K562 (cell line): Measurements from ENCODE around the gene KCNJ15. TPM values are rescaled to one million over a fixed set of nuclear protein-coding genes. Genes with fewer than 3 reads are reported as not detected.

Source experiments
- ATAC-seq: fragments of 200-7000 bp; cut with Tn5 transposase; 3 replicates; pipeline ENCODE4 v1.9.1; 2020; ENCODE audit warnings: moderate library complexity
- BruUV-seq: library from RNA; stranded (reverse); fragments of 400-500 nt; replicated peaks from 2 replicates; lab custom pipeline; 2021; lab: Mats Ljungman, UMichigan
- CTCF ChIA-PET: fragments of 300-600 bp; formaldehyde crosslinking; extraction: SDS; loops from one replicate; lab custom pipeline; 2021; ENCODE audit warnings: low intra/inter-chr PET ratio; lab: Yijun Ruan, JAX
- POLR2A ChIA-PET: fragments of 300-600, 350-650 bp; sonication (Branson Sonifier 250); formaldehyde crosslinking; extraction: SDS; loops from one replicate; lab custom pipeline; 2021; ENCODE audit warnings: antibody characterized with exemption, inconsistent platforms; lab: Yijun Ruan, JAX
- DNase-seq, 4 experiments: peaks; one replicate each; pipeline versions ENCODE4 v3.0.0 to v3.0.0-alpha.2; 2011 to 2018; ENCODE audit warnings: low spot score in 3 of 4, mixed read lengths in 3 of 4; ENCODE audit errors: extremely low read depth in 1 of 4
- FAIRE-seq: peaks from 2 replicates; lab custom pipeline; 2011; peaks lifted over from hg19 to GRCh38; lab: Jason Lieb, UNC
- H2AFZ ChIP-seq: 2 replicates; pipeline ENCODE4 v1.6.0; 2011; ENCODE audit warnings: low read depth, low read length, control low read depth, inconsistent platforms
- H3K27ac ChIP-seq: fragments of 200-600 bp; 3 replicates; pipeline ENCODE4 v1.8.0; 2011; ENCODE audit warnings: low read depth, mild to moderate bottlenecking, control low read depth, inconsistent platforms, low read length, moderate library complexity, mixed read lengths; ENCODE audit errors: extremely low read depth
- H3K27me3 ChIP-seq, 2 experiments: fragments of 300-600 bp in 1 of 2; 2 replicates in 1 of 2; 3 replicates in 1 of 2; pipeline versions ENCODE4 v1.6.0 to v1.8.0; 2011; ENCODE audit warnings: inconsistent platforms in 2 of 2, low read length in 2 of 2, mild to moderate bottlenecking in 1 of 2, mixed read lengths in 1 of 2, moderate library complexity in 1 of 2; ENCODE audit not compliant: control insufficient read depth in 2 of 2, insufficient read depth in 2 of 2
- H3K36me3 ChIP-seq: fragments of 300-600 bp; 3 replicates; pipeline ENCODE4 v1.8.0; 2011; ENCODE audit warnings: mild to moderate bottlenecking, low read length, inconsistent platforms; ENCODE audit not compliant: control insufficient read depth, insufficient read depth
- H3K4me1 ChIP-seq, 2 experiments: fragments of 200-600 bp in 1 of 2; replicated peaks in 1 of 2; 2 replicates in 1 of 2; 3 replicates in 1 of 2; pipeline versions ENCODE4 v1.5.1 to v1.8.0; 2011; ENCODE audit warnings: inconsistent platforms in 2 of 2, low read length in 2 of 2, mild to moderate bottlenecking in 1 of 2, mixed read lengths in 1 of 2, moderate library complexity in 1 of 2; ENCODE audit not compliant: control insufficient read depth in 2 of 2, insufficient read depth in 2 of 2
- H3K4me2 ChIP-seq: 2 replicates; pipeline ENCODE4 v1.6.1; 2011; ENCODE audit warnings: low read length, control low read depth, inconsistent platforms, mixed read lengths; ENCODE audit not compliant: insufficient read depth
- H3K4me3 ChIP-seq: fragments of 200-600 bp; sonication (generic), shearing (Covaris generic); 2 replicates; pipeline ENCODE4 v1.5.1; 2016; ENCODE audit warnings: control low read depth, inconsistent platforms
- H3K79me2 ChIP-seq: fragments of 200-600 bp; 3 replicates; pipeline ENCODE4 v1.8.0; 2011; ENCODE audit warnings: low read length, inconsistent platforms; ENCODE audit not compliant: control insufficient read depth, insufficient read depth
- H3K9ac ChIP-seq, 2 experiments: 2 replicates each; pipeline versions ENCODE4 v1.6.0 to v1.6.1; 2011; ENCODE audit warnings: low read depth in 2 of 2, low read length in 2 of 2, control low read depth in 1 of 2, inconsistent platforms in 1 of 2, mild to moderate bottlenecking in 1 of 2, mixed read lengths in 1 of 2; ENCODE audit not compliant: insufficient read depth in 1 of 2
- H3K9me1 ChIP-seq: one replicate; pipeline ENCODE4 v1.6.0; 2011; ENCODE audit warnings: inconsistent platforms, mild to moderate bottlenecking, low read length, moderate library complexity; ENCODE audit not compliant: control insufficient read depth, insufficient read depth
- H3K9me3 ChIP-seq: replicated peaks from 2 replicates; pipeline ENCODE4 v1.5.1; 2011; ENCODE audit warnings: low read depth, low read length, inconsistent platforms; ENCODE audit not compliant: control insufficient read depth, insufficient read depth
- H4K20me1 ChIP-seq: replicated peaks from 2 replicates; pipeline ENCODE4 v1.6.1; 2011; ENCODE audit warnings: low read length, inconsistent platforms, mixed read lengths; ENCODE audit not compliant: control insufficient read depth, insufficient read depth
- CHD1 ChIP-seq: fragments of 200-600 bp; sonication (generic); IDR thresholded peaks from one replicate; pipeline ENCODE4 v1.6.1; 2012; ENCODE audit warnings: mild to moderate bottlenecking, moderate library complexity, low read length, inconsistent platforms
- MBD2 ChIP-seq: sonication (generic); IDR thresholded peaks from 2 replicates; pipeline ENCODE4 v1.6.1; 2016; ENCODE audit warnings: low read depth, borderline replicate concordance
- MEF2D ChIP-seq: conservative IDR thresholded peaks from 2 replicates; pipeline ENCODE4 v1.6.1; 2016; ENCODE audit warnings: low read depth, missing genetic modification characterization, missing compliant biosample characterization
- TAF1 ChIP-seq: IDR thresholded peaks from 2 replicates; pipeline ENCODE4 v1.6.1; 2011; ENCODE audit warnings: mild to moderate bottlenecking, low read length, moderate library complexity; ENCODE audit not compliant: insufficient read depth, control insufficient read depth, severe bottlenecking; ENCODE audit errors: extremely low read depth
- ZNF253 ChIP-seq: fragments of 250-450 bp; sonication (Bioruptor Pico); conservative IDR thresholded peaks from 2 replicates; pipeline ENCODE4 v1.6.1; 2021; ENCODE audit warnings: mild to moderate bottlenecking
- ZNF408 ChIP-seq: fragments of 250-450 bp; sonication (Bioruptor Pico); IDR thresholded peaks from 2 replicates; pipeline ENCODE4 v1.4.0; 2020; ENCODE audit warnings: low read depth, mild to moderate bottlenecking, moderate library complexity
- ZNF586 ChIP-seq: fragments of 450-650 bp; formaldehyde crosslinking; conservative IDR thresholded peaks from 2 replicates; pipeline ENCODE4 v1.4.0; 2020; ENCODE audit warnings: mild to moderate bottlenecking, moderate library complexity
- WGBS: fragments of 100-300 bp; shearing (Covaris generic); methylation state at CpG from one replicate; pipeline ENCODE4 v1.1.6; 2016; ENCODE audit warnings: low coverage, mixed read lengths; ENCODE audit not compliant: insufficient coverage; ENCODE audit errors: missing lambda C conversion rate; 5-methylcytosine and 5-hydroxymethylcytosine counted together
- in situ Hi-C: fragments of 300-500 bp; cut with MboI; formaldehyde crosslinking; loops from 4 replicates; pipeline ENCODE4 v1.15.0; 2018; ENCODE audit warnings: inconsistent platforms, mixed read lengths
- intact Hi-C: fragments of 100-400 bp; cut with micrococcal nuclease; formaldehyde crosslinking; loops from 2 replicates; pipeline ENCODE4 v1.14.2; 2022
- polyA plus RNA-seq, 8 experiments: library from polyadenylated mRNA; depleted of rRNA in 4 of 8; stranded (reverse) in 5 of 8; unstranded in 3 of 8; fragments of >200 nt; fragmentation: Nextera tagmentation in 2 of 8; fragmentation: Illumina TruSeq in 1 of 8; extraction: Ambion mirVana in 2 of 8; extraction: Trizol in 1 of 8; gene quantifications; 2 replicates each; pipeline versions ENCODE4 v1.2.1 to v1.2.3, GENCODE V29; 2011 to 2014; ENCODE audit warnings: inconsistent platforms in 1 of 8, missing spikeins in 1 of 8
- total RNA-seq, 7 experiments: library from RNA; depleted of rRNA in 6 of 7; stranded (reverse); fragments of >200 nt in 6 of 7; fragmentation: Illumina TruSeq in 2 of 7; extraction: Trizol in 2 of 7; gene quantifications; 2 replicates each; pipeline versions ENCODE4 v1.2.1 to v1.2.3, GENCODE V29; 2011 to 2021; ENCODE audit warnings: low replicate concordance in 1 of 7
- TF ChIP-seq, protein P1 (sequence below): fragments of 200-400 bp; formaldehyde crosslinking; IDR thresholded peaks from 2 replicates; pipeline ENCODE4 v1.6.1; 2017; ENCODE audit warnings: mild to moderate bottlenecking, low read depth, low read length, moderate library complexity
- TF ChIP-seq, protein P2 (sequence below): fragments of 250-450 bp; sonication (Bioruptor Pico); IDR thresholded peaks from 2 replicates; pipeline ENCODE4 v1.8.0; 2022; ENCODE audit warnings: inconsistent platforms
- TF ChIP-seq, protein P3 (sequence below): sonication (generic); formaldehyde crosslinking; IDR thresholded peaks from 2 replicates; pipeline ENCODE4 v1.8.1; 2022; ENCODE audit warnings: missing genetic modification reagents
- TF ChIP-seq, protein P4 (sequence below): fragments of 450-650 bp; formaldehyde crosslinking; IDR thresholded peaks from 2 replicates; pipeline ENCODE4 v1.4.0; 2020; ENCODE audit warnings: mild to moderate bottlenecking, moderate library complexity
- TF ChIP-seq, protein P5 (sequence below): fragments of 450-650 bp; IDR thresholded peaks from 2 replicates; pipeline ENCODE4 v1.6.1; 2018; ENCODE audit warnings: mild to moderate bottlenecking, low read depth; ENCODE audit not compliant: partially characterized antibody

Gene KCNJ15
- total and polyA plus RNA-seq, 9 of the 15 experiments (the other 6 are each of a cell fraction or from before 2014, with no cell fraction given): 0.20 to 3.0 (median 0.72) TPM; not detected in 1

DNA sequence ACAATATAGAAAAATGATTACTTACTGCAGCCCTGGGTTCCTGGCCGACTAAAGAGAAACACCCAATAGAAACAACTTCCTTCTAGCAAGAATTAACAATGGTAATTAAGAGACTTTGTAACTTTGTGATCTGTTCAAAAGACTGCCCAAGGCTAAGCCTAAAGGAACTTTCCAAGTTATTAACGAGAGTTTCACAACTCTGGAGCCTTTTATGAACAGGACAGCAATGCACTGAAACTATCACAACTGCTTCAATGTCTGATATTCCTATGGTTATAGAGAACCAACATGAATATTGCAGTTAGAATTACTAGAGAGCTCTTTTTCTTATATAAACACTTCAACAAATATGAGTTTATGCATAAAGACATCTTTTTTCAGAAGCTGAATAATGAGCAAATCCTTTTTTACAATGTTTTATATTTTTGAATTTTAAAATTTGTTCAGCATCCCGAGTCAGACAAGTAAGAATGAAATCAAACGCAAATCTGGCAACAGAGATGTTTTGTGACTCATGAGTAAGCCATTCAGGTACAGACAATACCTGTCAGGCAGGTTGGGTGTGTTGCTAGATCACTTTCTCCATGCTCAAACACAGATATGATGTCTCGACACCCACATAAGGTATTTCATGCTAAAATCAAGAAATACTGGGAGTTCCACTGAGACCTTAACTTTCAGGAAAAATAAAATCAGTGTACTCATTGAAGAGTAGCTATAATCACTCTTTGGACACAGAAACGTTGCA, 22.2 kb upstream of the KCNJ15 start:
- no peaks in the 10 kb centered on the region for H3K4me1 ChIP-seq
- no peak overlapping the region for H3K4me3 ChIP-seq
- ChIA-PET POLR2A (interaction anchor here (1.2 to 1.9 kb wide), 2 partner anchors 8 to 17 kb away, joined by 3 to 4 read pairs; no protein-coding TSS in a partner anchor), CTCF (no interaction called here)
- H4K20me1 ChIP-seq: no peaks in the 10 kb centered on the region
- intact Hi-C loops (no loop called here), in situ Hi-C loops (no loop called here)
- BruUV-seq: no TSS peak
- no peaks in the 10 kb centered on the region for H3K9me1 ChIP-seq
- FAIRE-seq: no peak
- H3K27me3 ChIP-seq: peaks cover 2 to 7% of the 10 kb centered on the region in 2 experiments; a peak in 2 of 5 replicates
- H3K9ac ChIP-seq: no peak overlapping the region
- WGBS: under 1% methylated on average over 6 of the region's 6 CpGs
- H3K27ac ChIP-seq: no peak overlapping the region
- no peak overlapping the region for H3K4me2 ChIP-seq
- no peaks in the 10 kb centered on the region for H3K79me2 ChIP-seq
- no peak for ATAC-seq
- no peaks in the 10 kb centered on the region for H3K36me3 ChIP-seq
- no peaks in the 10 kb centered on the region; the same call in 1 of the 2 replicates for H3K9me3 ChIP-seq
- H2AFZ ChIP-seq: no peak overlapping the region
- no peak for DNase-seq
- TF ChIP-seq, protein P1, sequence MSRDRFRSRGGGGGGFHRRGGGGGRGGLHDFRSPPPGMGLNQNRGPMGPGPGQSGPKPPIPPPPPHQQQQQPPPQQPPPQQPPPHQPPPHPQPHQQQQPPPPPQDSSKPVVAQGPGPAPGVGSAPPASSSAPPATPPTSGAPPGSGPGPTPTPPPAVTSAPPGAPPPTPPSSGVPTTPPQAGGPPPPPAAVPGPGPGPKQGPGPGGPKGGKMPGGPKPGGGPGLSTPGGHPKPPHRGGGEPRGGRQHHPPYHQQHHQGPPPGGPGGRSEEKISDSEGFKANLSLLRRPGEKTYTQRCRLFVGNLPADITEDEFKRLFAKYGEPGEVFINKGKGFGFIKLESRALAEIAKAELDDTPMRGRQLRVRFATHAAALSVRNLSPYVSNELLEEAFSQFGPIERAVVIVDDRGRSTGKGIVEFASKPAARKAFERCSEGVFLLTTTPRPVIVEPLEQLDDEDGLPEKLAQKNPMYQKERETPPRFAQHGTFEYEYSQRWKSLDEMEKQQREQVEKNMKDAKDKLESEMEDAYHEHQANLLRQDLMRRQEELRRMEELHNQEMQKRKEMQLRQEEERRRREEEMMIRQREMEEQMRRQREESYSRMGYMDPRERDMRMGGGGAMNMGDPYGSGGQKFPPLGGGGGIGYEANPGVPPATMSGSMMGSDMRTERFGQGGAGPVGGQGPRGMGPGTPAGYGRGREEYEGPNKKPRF: no peak
- TF ChIP-seq, protein P2, sequence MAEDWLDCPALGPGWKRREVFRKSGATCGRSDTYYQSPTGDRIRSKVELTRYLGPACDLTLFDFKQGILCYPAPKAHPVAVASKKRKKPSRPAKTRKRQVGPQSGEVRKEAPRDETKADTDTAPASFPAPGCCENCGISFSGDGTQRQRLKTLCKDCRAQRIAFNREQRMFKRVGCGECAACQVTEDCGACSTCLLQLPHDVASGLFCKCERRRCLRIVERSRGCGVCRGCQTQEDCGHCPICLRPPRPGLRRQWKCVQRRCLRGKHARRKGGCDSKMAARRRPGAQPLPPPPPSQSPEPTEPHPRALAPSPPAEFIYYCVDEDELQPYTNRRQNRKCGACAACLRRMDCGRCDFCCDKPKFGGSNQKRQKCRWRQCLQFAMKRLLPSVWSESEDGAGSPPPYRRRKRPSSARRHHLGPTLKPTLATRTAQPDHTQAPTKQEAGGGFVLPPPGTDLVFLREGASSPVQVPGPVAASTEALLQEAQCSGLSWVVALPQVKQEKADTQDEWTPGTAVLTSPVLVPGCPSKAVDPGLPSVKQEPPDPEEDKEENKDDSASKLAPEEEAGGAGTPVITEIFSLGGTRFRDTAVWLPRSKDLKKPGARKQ (CRISPR knock-in tag): no peak
- TF ChIP-seq ZNF586 (CRISPR knock-in tag) (no peak), MEF2D (tag) (no peak), ZNF253 (CRISPR knock-in tag) (no peak), ZNF408 (CRISPR knock-in tag) (no peak), CHD1 (no peak), MBD2 (no peak), TAF1 (no peak)
- TF ChIP-seq, protein P3, sequence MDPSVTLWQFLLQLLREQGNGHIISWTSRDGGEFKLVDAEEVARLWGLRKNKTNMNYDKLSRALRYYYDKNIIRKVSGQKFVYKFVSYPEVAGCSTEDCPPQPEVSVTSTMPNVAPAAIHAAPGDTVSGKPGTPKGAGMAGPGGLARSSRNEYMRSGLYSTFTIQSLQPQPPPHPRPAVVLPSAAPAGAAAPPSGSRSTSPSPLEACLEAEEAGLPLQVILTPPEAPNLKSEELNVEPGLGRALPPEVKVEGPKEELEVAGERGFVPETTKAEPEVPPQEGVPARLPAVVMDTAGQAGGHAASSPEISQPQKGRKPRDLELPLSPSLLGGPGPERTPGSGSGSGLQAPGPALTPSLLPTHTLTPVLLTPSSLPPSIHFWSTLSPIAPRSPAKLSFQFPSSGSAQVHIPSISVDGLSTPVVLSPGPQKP: no peak
- TF ChIP-seq, protein P4, sequence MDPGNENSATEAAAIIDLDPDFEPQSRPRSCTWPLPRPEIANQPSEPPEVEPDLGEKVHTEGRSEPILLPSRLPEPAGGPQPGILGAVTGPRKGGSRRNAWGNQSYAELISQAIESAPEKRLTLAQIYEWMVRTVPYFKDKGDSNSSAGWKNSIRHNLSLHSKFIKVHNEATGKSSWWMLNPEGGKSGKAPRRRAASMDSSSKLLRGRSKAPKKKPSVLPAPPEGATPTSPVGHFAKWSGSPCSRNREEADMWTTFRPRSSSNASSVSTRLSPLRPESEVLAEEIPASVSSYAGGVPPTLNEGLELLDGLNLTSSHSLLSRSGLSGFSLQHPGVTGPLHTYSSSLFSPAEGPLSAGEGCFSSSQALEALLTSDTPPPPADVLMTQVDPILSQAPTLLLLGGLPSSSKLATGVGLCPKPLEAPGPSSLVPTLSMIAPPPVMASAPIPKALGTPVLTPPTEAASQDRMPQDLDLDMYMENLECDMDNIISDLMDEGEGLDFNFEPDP (CRISPR knock-in tag): no peak
- TF ChIP-seq, protein P5, sequence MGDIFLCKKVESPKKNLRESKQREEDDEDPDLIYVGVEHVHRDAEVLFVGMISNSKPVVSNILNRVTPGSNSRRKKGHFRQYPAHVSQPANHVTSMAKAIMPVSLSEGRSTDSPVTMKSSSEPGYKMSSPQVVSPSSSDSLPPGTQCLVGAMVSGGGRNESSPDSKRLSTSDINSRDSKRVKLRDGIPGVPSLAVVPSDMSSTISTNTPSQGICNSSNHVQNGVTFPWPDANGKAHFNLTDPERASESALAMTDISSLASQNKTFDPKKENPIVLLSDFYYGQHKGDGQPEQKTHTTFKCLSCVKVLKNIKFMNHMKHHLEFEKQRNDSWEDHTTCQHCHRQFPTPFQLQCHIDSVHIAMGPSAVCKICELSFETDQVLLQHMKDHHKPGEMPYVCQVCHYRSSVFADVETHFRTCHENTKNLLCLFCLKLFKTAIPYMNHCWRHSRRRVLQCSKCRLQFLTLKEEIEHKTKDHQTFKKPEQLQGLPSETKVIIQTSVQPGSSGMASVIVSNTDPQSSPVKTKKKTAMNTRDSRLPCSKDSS: no peak
